HL-60 (cell line): ENCODE measurements around the gene C11orf16.

ENCODE experiments used
- GABPA ChIP-seq: IDR thresholded peaks from 2 replicates; pipeline ENCODE4 v1.6.1; 2012; ENCODE audit warnings: low read depth
- POLR2AphosphoS5 ChIP-seq: IDR thresholded peaks from 2 replicates; pipeline ENCODE4 v1.6.1; 2012; ENCODE audit warnings: low read depth
- TF ChIP-seq, protein P1 (sequence below): IDR thresholded peaks from one replicate; pipeline ENCODE4 v1.5.1; 2011; ENCODE audit warnings: low read length, control low read depth, inconsistent platforms; ENCODE audit not compliant: insufficient read depth

DNA sequence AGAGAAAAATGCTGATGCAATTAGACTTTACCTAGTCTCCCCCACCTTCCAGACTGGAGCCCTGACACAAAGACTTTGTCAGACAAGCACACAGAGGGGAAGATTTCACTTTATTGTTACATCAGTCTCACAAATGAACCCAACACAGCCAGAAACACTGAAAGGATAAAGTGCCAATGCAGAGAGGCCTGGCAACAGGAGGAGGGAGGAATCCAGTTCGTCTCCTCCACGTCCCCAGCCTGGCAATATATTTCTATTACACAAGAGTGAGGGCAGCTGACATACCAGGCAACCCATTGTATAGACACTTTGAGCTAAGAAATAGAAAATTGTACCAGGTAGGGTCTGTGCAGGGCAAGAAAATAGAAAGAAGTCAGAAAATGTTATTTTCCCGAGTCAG, 47.7 kb upstream of the C11orf16 start:
- TF ChIP-seq, protein P1, sequence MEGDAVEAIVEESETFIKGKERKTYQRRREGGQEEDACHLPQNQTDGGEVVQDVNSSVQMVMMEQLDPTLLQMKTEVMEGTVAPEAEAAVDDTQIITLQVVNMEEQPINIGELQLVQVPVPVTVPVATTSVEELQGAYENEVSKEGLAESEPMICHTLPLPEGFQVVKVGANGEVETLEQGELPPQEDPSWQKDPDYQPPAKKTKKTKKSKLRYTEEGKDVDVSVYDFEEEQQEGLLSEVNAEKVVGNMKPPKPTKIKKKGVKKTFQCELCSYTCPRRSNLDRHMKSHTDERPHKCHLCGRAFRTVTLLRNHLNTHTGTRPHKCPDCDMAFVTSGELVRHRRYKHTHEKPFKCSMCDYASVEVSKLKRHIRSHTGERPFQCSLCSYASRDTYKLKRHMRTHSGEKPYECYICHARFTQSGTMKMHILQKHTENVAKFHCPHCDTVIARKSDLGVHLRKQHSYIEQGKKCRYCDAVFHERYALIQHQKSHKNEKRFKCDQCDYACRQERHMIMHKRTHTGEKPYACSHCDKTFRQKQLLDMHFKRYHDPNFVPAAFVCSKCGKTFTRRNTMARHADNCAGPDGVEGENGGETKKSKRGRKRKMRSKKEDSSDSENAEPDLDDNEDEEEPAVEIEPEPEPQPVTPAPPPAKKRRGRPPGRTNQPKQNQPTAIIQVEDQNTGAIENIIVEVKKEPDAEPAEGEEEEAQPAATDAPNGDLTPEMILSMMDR = no peak
- TF ChIP-seq GABPA = no peak
- TF ChIP-seq POLR2AphosphoS5 = no peak
